RWPE1 (cell line): ENCODE data around the gene CACNA1B.

Experiments
- CTCF ChIA-PET: fragments of 350-600 bp; sonication (Branson Sonifier 250); formaldehyde crosslinking; extraction: SDS; loops from one replicate; lab custom pipeline; 2021; lab: Yijun Ruan, JAX
- POLR2A ChIA-PET: fragments of 400-600 bp; formaldehyde crosslinking; extraction: SDS; loops from one replicate; lab custom pipeline; 2020; ENCODE audit warnings: antibody characterized with exemption; ENCODE audit not compliant: low non-redundant PET; lab: Yijun Ruan, JAX
- DNase-seq: peaks from one replicate; pipeline ENCODE4 v3.0.0; 2012; ENCODE audit warnings: low spot score
- H3K27ac ChIP-seq: fragments of 450-650 bp; 2 replicates; pipeline ENCODE4 v1.5.1; 2017
- CTCF ChIP-seq: fragments of 450-650 bp; conservative IDR thresholded peaks from 2 replicates; pipeline ENCODE4 v1.5.1; 2017; ENCODE audit warnings: low read depth, mild to moderate bottlenecking

Gene CACNA1B

GRCh38 chr9:138040446-138041430 lies 163.2 kb downstream of the CACNA1B start:
- POLR2A ChIA-PET, result no interaction called here
- no peak overlapping the region for H3K27ac ChIP-seq
- TF ChIP-seq CTCF, result no peak
- CTCF ChIA-PET, result interaction anchor here (0.6 kb wide), 1 partner anchor 154 kb away, joined by 3 read pairs; no protein-coding TSS in a partner anchor
- no peak for DNase-seq

- POLR2A ChIA-PET, result no interaction called here
- no peak for DNase-seq
- CTCF ChIA-PET, result no interaction called here
- no peak for TF ChIP-seq CTCF
- H3K27ac ChIP-seq, result no peak overlapping the region
Observed at GRCh38 chr9:138042146-138042545, 164.6 kb downstream of the CACNA1B start.

- ChIA-PET POLR2A (no interaction called here), CTCF (no interaction called here)
- TF ChIP-seq CTCF, result no peak
- DNase-seq, result no peak
- H3K27ac ChIP-seq, result no peak overlapping the region
Observed at GRCh38 chr9:138042640-138043039, 165.1 kb downstream of the CACNA1B start.

- POLR2A ChIA-PET, result no interaction called here
- H3K27ac ChIP-seq, result no peak overlapping the region
- CTCF ChIA-PET, result no interaction called here
- no peak for DNase-seq
- no peak for TF ChIP-seq CTCF
Observed at GRCh38 chr9:138043061-138043410, 165.5 kb downstream of the CACNA1B start.

GRCh38 chr9:138043411-138044345 lies 166.1 kb downstream of the CACNA1B start:
- no peak overlapping the region for H3K27ac ChIP-seq
- POLR2A ChIA-PET, result no interaction called here
- CTCF ChIA-PET, result interaction anchor here (0.7 kb wide), 1 partner anchor 60 kb away, joined by 3 read pairs; no protein-coding TSS in a partner anchor
- DNase-seq, result no peak
- TF ChIP-seq CTCF, result no peak
